ENCODE data around the gene SV2B. TPM values are rescaled to one million over a fixed set of nuclear protein-coding genes. Genes with fewer than 3 reads are reported as not detected.

The SV2B gene
- total RNA-seq, 1 experiment from 2014 or later, result not detected

DNA sequence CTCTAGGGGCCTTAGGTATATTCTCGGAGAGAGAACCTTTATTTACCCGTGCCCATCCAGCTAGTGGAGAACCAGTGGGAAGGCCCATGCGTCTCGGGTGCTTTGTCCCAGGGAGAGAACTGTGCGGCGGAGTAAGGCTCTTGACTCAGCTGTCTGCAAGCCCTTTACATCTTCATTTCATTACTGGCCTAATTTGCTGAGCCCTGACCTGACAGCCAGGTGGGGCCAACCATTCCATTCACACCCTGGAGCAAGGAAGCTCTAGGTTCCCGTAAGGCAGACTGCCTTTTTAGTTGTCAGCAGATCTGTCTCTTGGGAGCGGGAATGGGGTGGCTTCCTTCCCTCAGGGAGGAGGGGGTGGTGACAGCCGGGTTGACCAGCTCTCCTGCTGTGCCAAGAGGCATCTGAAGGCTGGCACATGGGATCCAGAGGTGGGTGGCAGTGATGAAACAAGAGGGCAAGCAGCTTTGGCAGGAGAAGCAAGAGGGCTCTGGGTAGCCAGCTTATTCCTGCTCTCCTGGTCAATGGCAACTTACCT is 36.4 kb downstream of the SV2B start:
- CTCF ChIA-PET, result no interaction called here
- no TSS peak for BruUV-seq (replicated peaks)
- H3K9me2 ChIP-seq (ENCODE audit: insufficient read depth), result no peaks in the 10 kb centered on the region
- no peak overlapping the region for H2AFZ ChIP-seq (ENCODE audit: low read depth, low read length, poor library complexity, severe bottlenecking)
- H3K4me2 ChIP-seq (ENCODE audit: low read length), result no peak overlapping the region
- no peak overlapping the region for H3K4me3 ChIP-seq (replicated peaks in 1 of 2; ENCODE audit: low read depth in 1 of 2, low read length in 2 of 2)
- no peaks in the 10 kb centered on the region for H4K20me1 ChIP-seq (ENCODE audit: insufficient read depth)
- RAD21 ChIA-PET (ENCODE audit: low non-redundant PET in 1 of 2, low total read pairs in 2 of 2, uncharacterized antibody in 2 of 2, unreplicated experiment in 2 of 2), result no interaction called here
- peaks cover 28% of the 10 kb centered on the region; the same call in 1 of the 2 replicates for H3K27me3 ChIP-seq (ENCODE audit: insufficient read depth, low read length)
- no peaks in the 10 kb centered on the region for H3K36me3 ChIP-seq (ENCODE audit: control insufficient read depth in 1 of 2, insufficient read depth in 2 of 2, low read length in 2 of 2)
- DNase-seq (ENCODE audit: low read depth, low spot score), result no peak
- H3K9ac ChIP-seq (ENCODE audit: low read length), result no peak overlapping the region
- H3K9me3 ChIP-seq (ENCODE audit: control insufficient read depth in 1 of 2, insufficient read depth in 1 of 2, low read depth in 1 of 2, low read length in 2 of 2), result no peaks in the 10 kb centered on the region
- ATAC-seq, result no peak
- TF ChIP-seq, protein P1, sequence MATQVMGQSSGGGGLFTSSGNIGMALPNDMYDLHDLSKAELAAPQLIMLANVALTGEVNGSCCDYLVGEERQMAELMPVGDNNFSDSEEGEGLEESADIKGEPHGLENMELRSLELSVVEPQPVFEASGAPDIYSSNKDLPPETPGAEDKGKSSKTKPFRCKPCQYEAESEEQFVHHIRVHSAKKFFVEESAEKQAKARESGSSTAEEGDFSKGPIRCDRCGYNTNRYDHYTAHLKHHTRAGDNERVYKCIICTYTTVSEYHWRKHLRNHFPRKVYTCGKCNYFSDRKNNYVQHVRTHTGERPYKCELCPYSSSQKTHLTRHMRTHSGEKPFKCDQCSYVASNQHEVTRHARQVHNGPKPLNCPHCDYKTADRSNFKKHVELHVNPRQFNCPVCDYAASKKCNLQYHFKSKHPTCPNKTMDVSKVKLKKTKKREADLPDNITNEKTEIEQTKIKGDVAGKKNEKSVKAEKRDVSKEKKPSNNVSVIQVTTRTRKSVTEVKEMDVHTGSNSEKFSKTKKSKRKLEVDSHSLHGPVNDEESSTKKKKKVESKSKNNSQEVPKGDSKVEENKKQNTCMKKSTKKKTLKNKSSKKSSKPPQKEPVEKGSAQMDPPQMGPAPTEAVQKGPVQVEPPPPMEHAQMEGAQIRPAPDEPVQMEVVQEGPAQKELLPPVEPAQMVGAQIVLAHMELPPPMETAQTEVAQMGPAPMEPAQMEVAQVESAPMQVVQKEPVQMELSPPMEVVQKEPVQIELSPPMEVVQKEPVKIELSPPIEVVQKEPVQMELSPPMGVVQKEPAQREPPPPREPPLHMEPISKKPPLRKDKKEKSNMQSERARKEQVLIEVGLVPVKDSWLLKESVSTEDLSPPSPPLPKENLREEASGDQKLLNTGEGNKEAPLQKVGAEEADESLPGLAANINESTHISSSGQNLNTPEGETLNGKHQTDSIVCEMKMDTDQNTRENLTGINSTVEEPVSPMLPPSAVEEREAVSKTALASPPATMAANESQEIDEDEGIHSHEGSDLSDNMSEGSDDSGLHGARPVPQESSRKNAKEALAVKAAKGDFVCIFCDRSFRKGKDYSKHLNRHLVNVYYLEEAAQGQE (IDR thresholded peaks at IDR 0.05; ENCODE audit: low read depth), result no peak
- TF ChIP-seq JUND (IDR thresholded peaks at IDR 0.05) (no peak), SRF (IDR thresholded peaks at IDR 0.05; ENCODE audit: low read depth) (no peak), YY1 (IDR thresholded peaks at IDR 0.05; ENCODE audit: extremely low read depth, insufficient replicate concordance, low read depth, low read length) (no peak), CBX3 (IDR thresholded peaks at IDR 0.05; ENCODE audit: low read depth) (no peak), POLR2AphosphoS5 (IDR thresholded peaks at IDR 0.05; ENCODE audit: low read depth, low read length) (no peak), SIN3A (IDR thresholded peaks at IDR 0.05; ENCODE audit: low read depth) (no peak), ZNF274 (IDR thresholded peaks at IDR 0.05; ENCODE audit: low read depth, low read length) (no peak), ELF1 (IDR thresholded peaks at IDR 0.05; ENCODE audit: borderline replicate concordance, low read depth) (no peak), POLR2A (IDR thresholded peaks at IDR 0.05; ENCODE audit: borderline replicate concordance, extremely low read depth, insufficient read depth, insufficient read length) (no peak), EZH2 (IDR thresholded peaks at IDR 0.05) (no peak), RAD21 (IDR thresholded peaks at IDR 0.05; ENCODE audit: low read depth) (no peak), SP1 (IDR thresholded peaks at IDR 0.05; ENCODE audit: low read depth) (no peak), CEBPB (IDR thresholded peaks at IDR 0.05; ENCODE audit: low read depth) (no peak)
- TF ChIP-seq, protein P2, sequence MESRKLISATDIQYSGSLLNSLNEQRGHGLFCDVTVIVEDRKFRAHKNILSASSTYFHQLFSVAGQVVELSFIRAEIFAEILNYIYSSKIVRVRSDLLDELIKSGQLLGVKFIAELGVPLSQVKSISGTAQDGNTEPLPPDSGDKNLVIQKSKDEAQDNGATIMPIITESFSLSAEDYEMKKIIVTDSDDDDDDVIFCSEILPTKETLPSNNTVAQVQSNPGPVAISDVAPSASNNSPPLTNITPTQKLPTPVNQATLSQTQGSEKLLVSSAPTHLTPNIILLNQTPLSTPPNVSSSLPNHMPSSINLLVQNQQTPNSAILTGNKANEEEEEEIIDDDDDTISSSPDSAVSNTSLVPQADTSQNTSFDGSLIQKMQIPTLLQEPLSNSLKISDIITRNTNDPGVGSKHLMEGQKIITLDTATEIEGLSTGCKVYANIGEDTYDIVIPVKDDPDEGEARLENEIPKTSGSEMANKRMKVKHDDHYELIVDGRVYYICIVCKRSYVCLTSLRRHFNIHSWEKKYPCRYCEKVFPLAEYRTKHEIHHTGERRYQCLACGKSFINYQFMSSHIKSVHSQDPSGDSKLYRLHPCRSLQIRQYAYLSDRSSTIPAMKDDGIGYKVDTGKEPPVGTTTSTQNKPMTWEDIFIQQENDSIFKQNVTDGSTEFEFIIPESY (IDR thresholded peaks at IDR 0.05; ENCODE audit: extremely low read depth, insufficient replicate concordance, low read length), result no peak
- TF ChIP-seq, protein P3, sequence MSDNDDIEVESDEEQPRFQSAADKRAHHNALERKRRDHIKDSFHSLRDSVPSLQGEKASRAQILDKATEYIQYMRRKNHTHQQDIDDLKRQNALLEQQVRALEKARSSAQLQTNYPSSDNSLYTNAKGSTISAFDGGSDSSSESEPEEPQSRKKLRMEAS (IDR thresholded peaks at IDR 0.05), result no peak
- intact Hi-C loops (cut with micrococcal nuclease), result no loop called here
- H3K4me1 ChIP-seq (ENCODE audit: control insufficient read depth in 1 of 2, insufficient read depth in 2 of 2, low read length in 2 of 2), result no peaks in the 10 kb centered on the region
- H3K27ac ChIP-seq (ENCODE audit: low read depth, low read length), result no peak overlapping the region
- H3K79me2 ChIP-seq (ENCODE audit: insufficient read depth, low read length), result no peaks in the 10 kb centered on the region
- POLR2A ChIA-PET, result no interaction called here
